ENCODE data around the gene PPP1R16B.
"Not testable (repeated sequence)": the region's sequence is repeated elsewhere in the genome, so short reads cannot be mapped to it uniquely, and the experiment has no call there.

Gene PPP1R16B

DNA sequence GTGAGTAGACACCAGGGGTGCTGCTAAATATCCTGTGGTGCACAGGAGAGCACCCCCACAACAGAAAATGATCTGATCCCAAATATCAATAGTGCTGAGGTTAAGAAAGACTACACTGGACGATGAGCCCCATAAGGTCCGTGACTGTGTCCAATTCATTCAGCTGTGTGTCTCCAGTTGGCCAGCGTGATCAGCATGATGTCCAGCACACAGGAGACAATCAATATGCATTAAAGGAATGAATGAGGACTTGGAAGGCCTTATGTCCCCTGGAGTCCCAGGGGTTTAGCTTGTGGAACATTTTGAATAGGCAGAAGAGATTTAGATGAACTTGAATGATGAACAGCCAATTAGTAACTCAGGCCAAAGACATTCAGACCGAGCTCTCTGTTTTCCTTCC is 6.3 kb downstream of the PPP1R16B start:
- H3K9me3 ChIP-seq (ENCODE audit: low read depth, low read length): no peaks in the 10 kb centered on the region
- H3K4me3 ChIP-seq: no peak overlapping the region
- no peaks in the 10 kb centered on the region for H3K36me3 ChIP-seq (ENCODE audit: insufficient read depth, low read length)
- no peak overlapping the region for H3K27ac ChIP-seq
- H3K9ac ChIP-seq (ENCODE audit: insufficient read length): no peak overlapping the region
- TF ChIP-seq EZH2 (IDR thresholded peaks at IDR 0.05) (no peak), FOXP2 (optimal IDR thresholded peaks at IDR 0.05; ENCODE audit: control extremely low read depth, extremely low read length, insufficient read depth) (no peak), POLR2AphosphoS5 (IDR thresholded peaks at IDR 0.05; ENCODE audit: borderline replicate concordance, low read depth, low read length) (no peak)
- no peak for DNase-seq (ENCODE audit: low read depth, low spot score)

DNA sequence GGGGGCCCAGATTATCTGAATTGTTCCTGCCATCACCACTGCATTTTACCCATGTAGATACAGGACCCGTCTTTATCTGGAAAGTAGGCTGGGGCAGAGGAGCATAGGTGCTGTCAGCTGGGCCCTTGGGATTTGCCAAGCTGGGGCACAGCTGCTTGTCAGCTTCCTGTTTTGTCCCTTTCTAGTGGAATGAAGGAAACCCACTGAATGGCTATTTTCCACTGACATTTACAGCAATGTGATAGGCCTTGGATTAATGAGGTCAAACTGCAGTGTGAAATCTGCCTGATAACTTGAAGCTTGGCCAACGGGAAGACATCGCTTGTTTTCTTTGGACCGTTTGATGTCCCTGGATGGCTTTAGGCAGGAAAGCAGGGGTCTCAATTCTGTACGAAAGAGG is 6.7 kb downstream of the PPP1R16B start:
- H3K9me3 ChIP-seq (ENCODE audit: low read depth, low read length): no peaks in the 10 kb centered on the region
- no peak overlapping the region for H3K4me3 ChIP-seq
- H3K36me3 ChIP-seq (ENCODE audit: insufficient read depth, low read length): no peaks in the 10 kb centered on the region
- H3K9ac ChIP-seq (ENCODE audit: insufficient read length): no peak overlapping the region
- H3K27ac ChIP-seq: no peak overlapping the region
- TF ChIP-seq FOXP2 (optimal IDR thresholded peaks at IDR 0.05; ENCODE audit: control extremely low read depth, extremely low read length, insufficient read depth) (no peak), EZH2 (IDR thresholded peaks at IDR 0.05) (no peak), POLR2AphosphoS5 (IDR thresholded peaks at IDR 0.05; ENCODE audit: borderline replicate concordance, low read depth, low read length) (no peak)
- DNase-seq (ENCODE audit: low read depth, low spot score): no peak

DNA sequence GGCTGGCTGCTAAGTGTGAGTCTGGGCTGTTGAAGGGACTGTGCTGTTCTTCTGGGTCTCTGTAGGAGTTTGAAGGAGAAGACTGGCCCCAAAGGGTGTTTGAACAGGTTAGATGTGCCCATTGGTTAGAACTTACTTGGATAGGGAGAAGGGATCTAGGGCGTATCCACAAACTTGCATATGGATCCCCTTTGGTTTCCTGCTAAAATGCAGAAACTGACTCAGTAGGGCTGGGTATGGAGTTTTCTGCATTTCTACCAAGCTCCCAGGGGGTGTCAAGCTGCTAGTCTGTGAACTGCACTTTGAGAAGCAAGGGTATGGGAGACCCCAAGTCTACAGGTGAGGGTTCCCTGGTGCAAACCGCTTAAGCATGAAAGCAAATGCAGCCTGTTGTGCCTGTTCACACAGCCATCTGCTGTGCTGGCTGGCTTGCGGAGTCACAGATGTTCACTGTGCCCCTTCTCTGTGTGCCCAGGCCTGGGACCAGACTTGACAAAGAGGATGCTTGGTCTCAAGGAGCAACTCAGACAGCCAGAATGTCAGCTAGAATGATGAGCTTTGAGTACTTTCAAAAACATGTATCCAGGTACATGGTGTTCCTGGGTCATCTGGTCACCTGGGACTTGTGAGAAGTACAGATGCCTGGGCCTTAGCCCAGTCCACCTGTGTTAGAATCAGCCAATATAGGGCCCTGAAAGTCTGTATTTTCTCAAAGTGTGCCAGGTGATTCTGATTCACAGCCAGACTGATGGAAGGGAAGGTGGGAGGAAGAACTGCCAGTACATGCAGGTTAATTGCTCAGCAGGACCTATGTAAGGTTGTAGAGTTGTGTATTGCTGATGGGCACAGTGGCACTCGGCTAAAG is 7.4 kb downstream of the PPP1R16B start:
- no peaks in the 10 kb centered on the region for H3K36me3 ChIP-seq (ENCODE audit: insufficient read depth, low read length)
- H3K4me3 ChIP-seq: no peak overlapping the region
- no peak for DNase-seq (ENCODE audit: low read depth, low spot score)
- H3K27ac ChIP-seq: no peak overlapping the region
- no peak overlapping the region for H3K9ac ChIP-seq (ENCODE audit: insufficient read length)
- TF ChIP-seq EZH2 (IDR thresholded peaks at IDR 0.05) (no peak), FOXP2 (optimal IDR thresholded peaks at IDR 0.05; ENCODE audit: control extremely low read depth, extremely low read length, insufficient read depth) (no peak), POLR2AphosphoS5 (IDR thresholded peaks at IDR 0.05; ENCODE audit: borderline replicate concordance, low read depth, low read length) (no peak)
- no peaks in the 10 kb centered on the region for H3K9me3 ChIP-seq (ENCODE audit: low read depth, low read length)

DNA sequence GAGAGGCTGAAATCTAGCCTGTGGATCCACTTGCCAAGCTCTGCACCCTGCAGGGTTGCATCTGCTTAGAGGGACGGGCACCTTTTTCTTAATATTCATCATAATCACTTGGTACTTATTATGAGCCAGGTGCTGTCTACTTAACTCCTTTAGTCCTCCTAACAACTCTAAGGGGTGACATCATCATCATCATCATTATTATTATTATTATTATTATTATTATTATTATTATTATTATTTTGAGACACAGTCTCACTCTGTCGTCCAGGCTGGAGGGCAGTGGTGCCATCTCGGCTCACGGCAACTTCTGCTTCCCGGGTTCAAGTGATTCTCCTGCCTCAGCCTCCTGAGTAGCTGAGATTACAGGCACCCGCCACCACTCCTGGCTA is 8.1 kb downstream of the PPP1R16B start:
- not testable (repeated sequence) for H3K9me3 ChIP-seq (ENCODE audit: low read depth, low read length); H3K9ac ChIP-seq (ENCODE audit: insufficient read length); H3K4me3 ChIP-seq; H3K27ac ChIP-seq; DNase-seq (ENCODE audit: low read depth, low spot score); H3K36me3 ChIP-seq (ENCODE audit: insufficient read depth, low read length)

DNA sequence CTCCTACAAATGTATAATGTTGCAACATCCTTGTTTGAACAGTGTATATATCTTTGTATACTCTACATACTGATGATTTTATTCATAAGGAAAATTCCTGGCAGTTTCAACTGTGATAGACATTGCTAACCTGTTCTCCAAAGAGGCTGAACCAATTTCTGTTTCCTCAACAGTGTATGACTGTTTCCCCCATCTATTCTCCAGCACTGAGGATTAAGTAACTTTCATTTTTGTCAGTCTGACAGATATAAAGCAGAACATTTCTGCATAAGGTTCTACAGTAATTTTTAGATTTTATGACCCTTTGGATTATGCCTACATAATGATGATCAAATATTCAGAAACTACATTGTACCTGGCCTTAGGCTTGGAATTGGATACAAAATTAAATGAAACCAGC is 9.9 kb downstream of the PPP1R16B start:
- DNase-seq (ENCODE audit: low read depth, low spot score): no peak
- H3K36me3 ChIP-seq (ENCODE audit: insufficient read depth, low read length): no peaks in the 10 kb centered on the region
- H3K4me3 ChIP-seq: no peak overlapping the region
- H3K27ac ChIP-seq: no peak overlapping the region
- H3K9me3 ChIP-seq (ENCODE audit: low read depth, low read length): no peaks in the 10 kb centered on the region
- TF ChIP-seq POLR2AphosphoS5 (IDR thresholded peaks at IDR 0.05; ENCODE audit: borderline replicate concordance, low read depth, low read length) (no peak), FOXP2 (optimal IDR thresholded peaks at IDR 0.05; ENCODE audit: control extremely low read depth, extremely low read length, insufficient read depth) (no peak), EZH2 (IDR thresholded peaks at IDR 0.05) (no peak)
- H3K9ac ChIP-seq (ENCODE audit: insufficient read length): no peak overlapping the region

DNA sequence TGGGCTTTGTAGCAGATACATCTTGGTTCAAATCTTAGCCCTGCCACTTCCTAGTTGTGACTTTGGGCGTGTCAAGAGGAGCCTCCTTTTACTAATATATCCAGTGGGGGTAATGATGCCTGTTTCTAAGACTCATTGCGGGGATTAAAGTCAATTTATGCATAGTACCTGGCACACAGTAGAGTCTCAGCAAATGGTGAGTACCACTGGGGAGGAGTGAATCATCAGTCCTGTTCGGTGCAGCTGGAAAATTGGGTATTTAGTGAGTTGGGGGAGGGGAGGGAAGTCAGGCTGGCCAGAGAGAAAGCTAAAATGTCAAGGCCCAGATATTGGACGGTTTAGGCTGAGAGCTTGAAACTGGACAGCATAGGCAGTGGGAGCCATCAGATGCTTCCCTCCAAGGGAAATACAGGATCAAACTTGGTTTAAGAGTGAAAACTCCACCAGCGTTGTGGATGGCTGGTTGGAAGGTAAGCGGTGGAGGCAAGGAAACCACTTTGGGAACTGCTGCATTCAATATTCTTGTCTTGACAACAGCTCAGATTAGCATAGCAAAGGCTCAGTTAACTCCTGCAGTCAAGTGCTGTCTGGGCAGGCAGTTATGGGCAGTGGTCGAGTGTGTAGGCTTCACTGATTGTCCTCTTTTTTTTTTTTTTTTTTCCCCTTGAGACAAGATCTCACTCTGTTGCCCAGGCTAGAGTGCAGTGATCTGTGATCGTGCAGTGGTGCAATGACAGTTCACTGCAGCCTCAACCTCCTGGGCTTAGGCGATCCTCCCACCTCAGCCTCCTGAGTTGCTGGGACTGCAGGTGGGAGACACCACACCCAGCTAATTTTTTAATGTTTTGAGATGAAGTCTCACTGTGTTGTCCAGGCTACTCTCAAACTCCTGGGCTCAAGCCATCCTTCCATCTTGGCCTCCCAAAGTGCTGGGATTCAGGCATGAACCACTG is 12.9 kb downstream of the PPP1R16B start:
- Histone ChIP-seq H3K9ac (ENCODE audit: insufficient read length) (no peak overlapping the region), H3K9me3 (ENCODE audit: low read depth, low read length) (no peaks in the 10 kb centered on the region), H3K36me3 (ENCODE audit: insufficient read depth, low read length) (no peaks in the 10 kb centered on the region), H3K27ac (no peak overlapping the region), H3K4me3 (no peak overlapping the region)
- TF ChIP-seq FOXP2 (optimal IDR thresholded peaks at IDR 0.05; ENCODE audit: control extremely low read depth, extremely low read length, insufficient read depth) (no peak), POLR2AphosphoS5 (IDR thresholded peaks at IDR 0.05; ENCODE audit: borderline replicate concordance, low read depth, low read length) (no peak), EZH2 (IDR thresholded peaks at IDR 0.05) (no peak)
- no peak for DNase-seq (ENCODE audit: low read depth, low spot score)

DNA sequence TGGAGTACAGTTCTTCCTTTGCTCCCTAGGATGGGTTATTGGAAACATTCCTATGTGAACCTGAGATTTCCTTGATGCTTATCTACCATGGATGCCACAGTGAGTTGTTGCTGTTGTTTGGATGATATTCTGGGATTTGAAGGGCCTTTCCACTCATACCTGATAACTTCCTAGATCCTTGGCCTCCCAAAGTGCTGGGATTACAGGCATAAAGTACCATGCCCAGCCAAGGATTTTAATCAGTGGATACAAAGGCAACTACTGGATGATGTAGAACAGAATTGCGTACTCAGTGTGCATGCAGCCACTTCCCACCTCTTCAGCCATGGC is 20.0 kb downstream of the PPP1R16B start:
- no peaks in the 10 kb centered on the region for H3K9me3 ChIP-seq (ENCODE audit: low read depth, low read length)
- H3K27ac ChIP-seq: no peak overlapping the region
- no peak for DNase-seq (ENCODE audit: low read depth, low spot score)
- H3K9ac ChIP-seq (ENCODE audit: insufficient read length): no peak overlapping the region
- H3K36me3 ChIP-seq (ENCODE audit: insufficient read depth, low read length): no peaks in the 10 kb centered on the region
- no peak for TF ChIP-seq POLR2AphosphoS5 (IDR thresholded peaks at IDR 0.05; ENCODE audit: borderline replicate concordance, low read depth, low read length)
- no peak for TF ChIP-seq FOXP2 (optimal IDR thresholded peaks at IDR 0.05; ENCODE audit: control extremely low read depth, extremely low read length, insufficient read depth)
- no peak for TF ChIP-seq EZH2 (IDR thresholded peaks at IDR 0.05)
- no peak overlapping the region for H3K4me3 ChIP-seq

DNA sequence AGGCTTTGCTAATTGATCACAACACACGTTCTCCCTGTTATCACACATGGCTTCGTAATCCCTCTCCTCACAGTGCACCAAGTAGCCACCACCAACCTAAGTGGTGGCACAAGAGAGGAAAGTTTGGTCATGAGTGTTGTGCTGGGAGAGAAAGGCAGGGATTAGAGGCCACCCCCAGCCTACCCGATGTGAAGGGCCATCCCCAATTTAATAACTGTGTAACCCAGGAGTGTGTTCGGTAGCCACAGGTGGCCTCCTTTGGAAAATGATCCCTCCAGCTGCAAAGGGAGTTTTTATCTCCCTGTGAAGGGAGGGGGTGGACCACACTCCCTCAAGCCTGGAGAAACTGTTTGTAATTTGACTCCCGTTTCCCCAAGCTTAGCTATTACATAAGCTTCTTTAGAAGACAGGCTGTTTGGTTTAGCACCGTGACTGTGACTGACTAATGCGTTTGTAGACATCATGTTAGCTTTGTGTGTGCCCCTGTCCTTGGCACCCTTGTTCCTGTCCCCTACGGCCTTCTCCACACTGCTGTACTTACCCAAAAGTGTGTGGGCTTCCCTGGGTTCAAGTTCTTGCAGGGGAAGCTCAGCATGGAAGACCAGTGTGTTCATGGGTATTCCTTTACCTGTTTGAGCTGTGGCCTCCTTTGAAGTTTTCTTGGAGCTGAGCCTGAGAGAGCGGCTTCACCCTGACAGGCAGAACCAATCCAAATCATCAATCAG is 20.6 kb downstream of the PPP1R16B start:
- DNase-seq (ENCODE audit: low read depth, low spot score): no peak
- H3K27ac ChIP-seq: no peak overlapping the region
- no peak for TF ChIP-seq FOXP2 (optimal IDR thresholded peaks at IDR 0.05; ENCODE audit: control extremely low read depth, extremely low read length, insufficient read depth)
- no peaks in the 10 kb centered on the region for H3K9me3 ChIP-seq (ENCODE audit: low read depth, low read length)
- no peak overlapping the region for H3K9ac ChIP-seq (ENCODE audit: insufficient read length)
- H3K36me3 ChIP-seq (ENCODE audit: insufficient read depth, low read length): no peaks in the 10 kb centered on the region
- no peak overlapping the region for H3K4me3 ChIP-seq

Measured in SK-N-MC (cell line).